ENCODE results near the gene SYT5.

SYT5 gene

GRCh38 chr19:55157064-55157908, 22.8 kb downstream of the SYT5 start, which contains the start of gene TNNI3:
Gene TNNI3, minus strand, starts transcription at chr19:55157732. Its CDS starts 143 bp downstream, at chr19:55157589.
- TF ChIP-seq CTCF (IDR thresholded peaks at IDR 0.05) (no peak), ZFX (IDR thresholded peaks at IDR 0.05; ENCODE audit: borderline replicate concordance) (no peak)
- H3K27ac ChIP-seq, result peak within 1 kb of the TSS; percentile 67

GRCh38 chr19:55156202-55157063, 23.7 kb downstream of the SYT5 start:
- TF ChIP-seq CTCF (IDR thresholded peaks at IDR 0.05), result no peak
- no peak for TF ChIP-seq ZFX (IDR thresholded peaks at IDR 0.05; ENCODE audit: borderline replicate concordance)

GRCh38 chr19:55155784-55156183, 24.3 kb downstream of the SYT5 start:
- peak overlapping the region; percentile 67 for H3K27ac ChIP-seq

More at GRCh38 chr19:55156202-55157063, 23.7 kb downstream of the SYT5 start:
- H3K27ac ChIP-seq, result peak overlapping the region; percentile 67

GRCh38 chr19:55153652-55154264, 26.3 kb downstream of the SYT5 start:
- TF ChIP-seq CTCF (IDR thresholded peaks at IDR 0.05), result no peak
- TF ChIP-seq ZFX (IDR thresholded peaks at IDR 0.05; ENCODE audit: borderline replicate concordance), result no peak
- no peak overlapping the region for H3K27ac ChIP-seq

GRCh38 chr19:55152017-55152416, 28.1 kb downstream of the SYT5 start:
- peak overlapping the region; percentile 53 for H3K27ac ChIP-seq
- TF ChIP-seq CTCF (IDR thresholded peaks at IDR 0.05) (no peak), ZFX (IDR thresholded peaks at IDR 0.05; ENCODE audit: borderline replicate concordance) (no peak)

GRCh38 chr19:55149078-55150003, 30.7 kb downstream of the SYT5 start, which contains the start of gene TNNT1:
Gene TNNT1, minus strand, starts transcription at chr19:55149206. Its CDS starts 2,049 bp downstream, at chr19:55147157.
- H3K27ac ChIP-seq, result no peak within 1 kb of the TSS
- no peak for TF ChIP-seq ZFX (IDR thresholded peaks at IDR 0.05; ENCODE audit: borderline replicate concordance)
- no peak for TF ChIP-seq CTCF (IDR thresholded peaks at IDR 0.05)

All from 22Rv1 (cell line).